ENCODE data around the gene GALNT13.

Gene GALNT13

DNA sequence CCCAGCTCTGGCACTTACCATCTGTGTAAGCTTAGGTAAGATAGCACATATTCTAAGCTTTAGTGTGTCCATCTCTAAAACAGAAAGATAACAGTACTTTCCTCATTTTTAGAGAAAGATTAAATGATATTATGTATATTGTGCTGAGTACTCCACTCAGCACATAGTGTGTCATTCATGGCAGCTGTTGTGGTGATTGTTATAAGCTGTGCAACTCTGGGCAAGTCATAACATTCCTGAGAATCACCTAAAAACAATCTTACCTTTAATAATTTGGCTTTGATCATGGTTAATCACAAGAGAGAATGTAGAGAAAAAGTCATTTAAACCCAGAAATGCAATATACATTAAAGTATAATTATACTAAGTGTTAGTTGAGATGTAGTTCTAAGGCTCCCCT, 391.5 kb downstream of the GALNT13 start:
- no peak overlapping the region for H3K4me3 ChIP-seq (ENCODE audit: low read depth, low read length)
- TF ChIP-seq, protein P1, sequence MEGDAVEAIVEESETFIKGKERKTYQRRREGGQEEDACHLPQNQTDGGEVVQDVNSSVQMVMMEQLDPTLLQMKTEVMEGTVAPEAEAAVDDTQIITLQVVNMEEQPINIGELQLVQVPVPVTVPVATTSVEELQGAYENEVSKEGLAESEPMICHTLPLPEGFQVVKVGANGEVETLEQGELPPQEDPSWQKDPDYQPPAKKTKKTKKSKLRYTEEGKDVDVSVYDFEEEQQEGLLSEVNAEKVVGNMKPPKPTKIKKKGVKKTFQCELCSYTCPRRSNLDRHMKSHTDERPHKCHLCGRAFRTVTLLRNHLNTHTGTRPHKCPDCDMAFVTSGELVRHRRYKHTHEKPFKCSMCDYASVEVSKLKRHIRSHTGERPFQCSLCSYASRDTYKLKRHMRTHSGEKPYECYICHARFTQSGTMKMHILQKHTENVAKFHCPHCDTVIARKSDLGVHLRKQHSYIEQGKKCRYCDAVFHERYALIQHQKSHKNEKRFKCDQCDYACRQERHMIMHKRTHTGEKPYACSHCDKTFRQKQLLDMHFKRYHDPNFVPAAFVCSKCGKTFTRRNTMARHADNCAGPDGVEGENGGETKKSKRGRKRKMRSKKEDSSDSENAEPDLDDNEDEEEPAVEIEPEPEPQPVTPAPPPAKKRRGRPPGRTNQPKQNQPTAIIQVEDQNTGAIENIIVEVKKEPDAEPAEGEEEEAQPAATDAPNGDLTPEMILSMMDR (IDR thresholded peaks at IDR 0.05; ENCODE audit: control insufficient read depth, extremely low read depth, insufficient read depth), result no peak
- DNase-seq (ENCODE audit: low read depth), result no peak

DNA sequence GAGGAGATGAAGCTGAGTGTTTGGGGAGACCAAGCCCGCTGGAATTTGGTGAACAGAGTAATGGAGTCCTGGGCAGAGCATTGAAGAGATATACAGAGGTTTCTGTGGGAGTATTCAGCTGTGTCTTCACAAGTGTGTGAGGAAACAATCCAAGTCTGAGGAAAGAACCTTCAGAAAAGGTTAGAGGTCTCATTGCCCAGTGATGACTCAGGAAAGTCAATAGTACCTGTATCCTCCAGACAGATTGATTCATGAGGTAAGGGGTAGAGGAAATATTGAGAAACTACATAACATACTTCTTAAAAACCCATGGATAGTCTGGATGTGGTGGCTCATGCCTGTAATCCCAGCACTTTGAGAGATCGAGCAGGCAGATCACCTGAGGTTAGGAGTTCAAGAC, 392.3 kb downstream of the GALNT13 start:
- DNase-seq (ENCODE audit: low read depth), result no peak

DNA sequence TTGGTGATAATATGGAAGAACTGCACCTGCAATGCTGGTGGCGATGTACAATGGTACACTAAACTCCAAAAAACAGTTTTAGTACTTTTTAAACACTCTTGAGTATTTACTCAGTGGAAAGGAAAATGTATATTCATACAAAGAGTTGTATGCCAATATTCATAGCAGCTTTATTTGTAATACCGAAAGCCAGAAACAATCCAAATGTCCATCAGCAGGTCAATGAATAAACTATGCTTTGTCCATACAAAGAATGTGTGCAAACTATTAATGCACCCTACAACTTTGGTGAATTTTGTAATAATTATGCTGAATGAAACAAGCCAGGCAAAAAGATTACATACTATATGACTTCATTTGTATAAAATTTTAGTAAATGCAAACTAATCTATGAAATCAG, 396.3 kb downstream of the GALNT13 start:
- DNase-seq (ENCODE audit: low read depth), result no peak
- TF ChIP-seq, protein P1 (IDR thresholded peaks at IDR 0.05; ENCODE audit: control insufficient read depth, extremely low read depth, insufficient read depth), result no peak
- H3K4me3 ChIP-seq (ENCODE audit: low read depth, low read length), result no peak overlapping the region

More for the DNA sequence above, 392.3 kb downstream of the GALNT13 start:
- no peak overlapping the region for H3K4me3 ChIP-seq (ENCODE audit: low read depth, low read length)
- TF ChIP-seq, protein P1 (IDR thresholded peaks at IDR 0.05; ENCODE audit: control insufficient read depth, extremely low read depth, insufficient read depth), result no peak

DNA sequence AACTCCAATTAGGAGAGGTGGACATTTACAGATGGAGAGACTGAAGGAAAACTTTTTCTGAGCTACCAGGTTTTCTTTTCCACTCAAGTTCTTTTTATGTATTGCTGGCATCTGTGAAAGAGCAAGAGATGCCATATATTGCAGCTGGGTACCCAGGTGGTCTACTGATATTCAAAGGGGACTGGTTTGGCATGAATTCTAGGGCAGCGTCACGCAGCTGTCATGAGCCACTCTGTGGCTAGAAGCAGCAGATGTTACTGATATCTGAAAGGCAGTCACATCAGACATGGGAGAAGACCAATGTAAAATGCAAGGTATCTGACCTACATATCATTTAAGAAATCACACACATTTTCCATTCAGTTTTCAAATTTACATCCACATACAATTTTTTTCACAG, 408.8 kb downstream of the GALNT13 start:
- TF ChIP-seq, protein P1 (IDR thresholded peaks at IDR 0.05; ENCODE audit: control insufficient read depth, extremely low read depth, insufficient read depth), result no peak
- DNase-seq (ENCODE audit: low read depth), result no peak
- no peak overlapping the region for H3K4me3 ChIP-seq (ENCODE audit: low read depth, low read length)

DNA sequence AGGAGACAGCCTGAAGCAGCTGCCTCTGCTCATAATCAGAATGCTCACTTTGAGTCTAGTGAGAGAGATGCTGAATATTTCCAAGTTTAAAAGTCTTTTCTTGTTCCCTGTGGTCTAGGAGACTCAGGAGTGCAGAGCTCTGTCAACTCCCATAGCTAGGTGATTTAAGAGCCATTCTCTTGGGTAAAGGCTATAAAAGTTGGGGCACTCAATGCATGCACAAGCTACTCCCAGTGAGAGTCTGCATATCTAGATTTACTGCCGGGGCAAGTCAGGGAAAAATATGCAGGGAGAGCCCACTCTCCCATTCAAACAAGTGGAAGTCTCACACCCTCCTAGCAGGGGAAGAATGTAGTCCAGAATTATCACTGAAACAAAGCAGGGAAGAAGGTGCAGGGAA, 418.1 kb downstream of the GALNT13 start:
- TF ChIP-seq, protein P1 (IDR thresholded peaks at IDR 0.05; ENCODE audit: control insufficient read depth, extremely low read depth, insufficient read depth), result no peak
- no peak overlapping the region for H3K4me3 ChIP-seq (ENCODE audit: low read depth, low read length)
- DNase-seq (ENCODE audit: low read depth), result no peak

DNA sequence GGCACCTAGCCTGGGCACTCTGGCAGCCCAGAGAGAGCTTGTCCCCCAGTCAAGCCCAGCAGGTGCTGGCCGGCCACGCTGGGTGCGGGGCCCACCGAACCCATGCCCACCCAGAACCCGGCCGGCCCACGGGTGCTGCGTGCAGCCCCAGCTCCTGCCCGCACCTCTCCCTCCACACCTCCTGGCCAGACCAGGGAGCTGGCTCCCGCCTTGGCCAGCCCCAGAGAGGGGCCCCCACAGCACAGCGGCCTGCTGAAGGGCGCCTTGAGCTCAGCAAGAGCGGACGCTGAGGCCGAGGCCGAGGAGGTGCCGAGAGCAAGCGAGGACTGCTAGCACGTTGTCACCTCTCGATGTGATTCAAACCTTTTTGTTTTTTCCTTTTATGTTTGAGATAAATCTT, 419.8 kb downstream of the GALNT13 start:
- no peak for DNase-seq (ENCODE audit: low read depth)
- no peak overlapping the region for H3K4me3 ChIP-seq (ENCODE audit: low read depth, low read length)
- TF ChIP-seq, protein P1 (IDR thresholded peaks at IDR 0.05; ENCODE audit: control insufficient read depth, extremely low read depth, insufficient read depth), result no peak

DNA sequence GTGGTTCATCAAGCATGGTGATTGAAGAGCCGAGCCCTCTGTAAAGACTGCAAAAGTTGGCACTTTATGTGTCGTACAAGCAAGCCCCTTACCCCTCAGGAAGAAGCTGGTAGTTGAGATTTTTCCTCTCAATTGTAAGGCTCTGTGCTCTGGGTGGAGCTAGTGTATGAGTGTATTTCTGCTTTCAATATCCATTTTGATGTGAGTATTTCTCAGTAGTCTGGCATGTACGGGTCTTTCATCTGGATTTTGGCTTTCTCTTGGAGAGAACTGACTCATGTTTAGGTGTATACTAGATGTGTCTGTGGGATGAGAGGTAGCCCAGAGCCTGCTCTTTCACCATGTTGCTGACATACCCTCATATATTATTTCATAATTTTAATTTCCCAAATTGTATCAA, 420.2 kb downstream of the GALNT13 start:
- TF ChIP-seq, protein P1 (IDR thresholded peaks at IDR 0.05; ENCODE audit: control insufficient read depth, extremely low read depth, insufficient read depth), result no peak
- no peak overlapping the region for H3K4me3 ChIP-seq (ENCODE audit: low read depth, low read length)
- no peak for DNase-seq (ENCODE audit: low read depth)
